Stomach (tissue), 9 donors: ENCODE data around the gene CYFIP1. TPM values are rescaled to one million over a fixed set of nuclear protein-coding genes. Genes with fewer than 3 reads are reported as not detected.
"Not testable (repeated sequence)": the region's sequence is repeated elsewhere in the genome, so short reads cannot be mapped to it uniquely, and the experiment has no call there.

Experiments
- DNase-seq, 2 donors: peaks; one replicate each; pipeline versions ENCODE4 v3.0.0 to v3.0.0-alpha.2; 2013 to 2019
- H3K27ac ChIP-seq, 5 donors: fragments of 200-600 bp in 4 of 5; sonication (generic) in 4 of 5; one replicate each; pipeline ENCODE4 v1.5.1; 2013 to 2019; ENCODE audit warnings: mild to moderate bottlenecking in 1 of 5, moderate library complexity in 1 of 5
- H3K27me3 ChIP-seq, 3 donors: fragments of 200-600 bp; sonication (generic); one replicate each; pipeline ENCODE4 v1.5.1; 2017 to 2019; ENCODE audit warnings: mixed run types in 1 of 3
- H3K36me3 ChIP-seq, 4 donors: fragments of 200-600 bp; sonication (generic); 1 replicate in 3 of 4; 2 replicates in 1 of 4; pipeline ENCODE4 v1.5.1; 2016 to 2019
- H3K4me1 ChIP-seq, 4 donors: fragments of 200-600 bp; sonication (generic); one replicate each; pipeline ENCODE4 v1.5.1; 2016 to 2019
- H3K4me3 ChIP-seq, 4 donors: fragments of 200-600 bp; sonication (generic) in 3 of 4; one replicate each; pipeline ENCODE4 v1.5.1; 2016 to 2019; ENCODE audit warnings: mild to moderate bottlenecking in 1 of 4
- H3K9me3 ChIP-seq, 4 donors: fragments of 200-600 bp; sonication (generic); one replicate each; pipeline ENCODE4 v1.5.1; 2016 to 2019
- CTCF ChIP-seq, 7 experiments: fragments of 450-650 bp in 4 of 7; fragments of 200-600 bp in 3 of 7; sonication (generic) in 3 of 7; IDR thresholded peaks; one replicate each; pipeline ENCODE4 v1.5.1; 2016 to 2019; ENCODE audit warnings: antibody characterized with exemption in 7 of 7, control low read depth in 2 of 7, mild to moderate bottlenecking in 1 of 7
- EP300 ChIP-seq: sonication (generic); formaldehyde crosslinking; IDR thresholded peaks from one replicate; pipeline ENCODE4 v1.6.1; 2017; ENCODE audit warnings: antibody characterized with exemption
- POLR2A ChIP-seq, 4 donors: fragments of 450-650 bp; IDR thresholded peaks; one replicate each; pipeline ENCODE4 v1.6.1; 2016; ENCODE audit warnings: antibody characterized with exemption in 4 of 4, control low read depth in 2 of 4, mild to moderate bottlenecking in 1 of 4, moderate library complexity in 1 of 4
- POLR2AphosphoS5 ChIP-seq, 3 donors: sonication (generic); formaldehyde crosslinking; IDR thresholded peaks; one replicate each; pipeline ENCODE4 v1.6.1; 2016; ENCODE audit warnings: antibody characterized with exemption in 3 of 3
- WGBS, 5 donors: extraction: QIAGEN DNeasy Blood & Tissue Kit in 3 of 5; methylation state at CpG; one replicate each; pipeline versions ENCODE4 v1.1.5 to v1.1.7; 2013 to 2018; 5-methylcytosine and 5-hydroxymethylcytosine counted together
- intact Hi-C: fragments of 100-400 bp; cut with DNase I; formaldehyde crosslinking; loops from one replicate; pipeline ENCODE4 v1.15.1; 2023; ENCODE audit warnings: low total_unique reads
- polyA plus RNA-seq, 3 donors: library from polyadenylated mRNA; stranded (reverse); fragments of 200-250 nt; gene quantifications; one replicate each; pipeline ENCODE4 v1.2.3, GENCODE V29; 2013
- total RNA-seq, 5 donors: library from RNA; depleted of rRNA; stranded (reverse); fragments of >200 nt; gene quantifications; one replicate each; pipeline versions ENCODE4 v1.1.0 to v1.2.3, GENCODE V29; 2014 to 2016
- donor health status: healthy with polysubstance abuse.
- donor health status: Bipolar disorder and iron deficiency.
- donor health status: healthy.

Gene CYFIP1
- total and polyA plus RNA-seq, 8 donors = 21.8 to 214 (median 61.6) TPM

GRCh38 chr15:23014394-23015000 lies 34.3 kb upstream of the CYFIP1 start:
- no peaks in the 10 kb centered on the region for H3K27me3 ChIP-seq
- TF ChIP-seq EP300 = no peak
- TF ChIP-seq CTCF (IDR thresholded peaks at IDR 0.05) = no peak
- no peak for TF ChIP-seq POLR2A (IDR thresholded peaks at IDR 0.05)
- no peak for TF ChIP-seq POLR2AphosphoS5 (IDR thresholded peaks at IDR 0.05)
- H3K9me3 ChIP-seq = no peaks in the 10 kb centered on the region
- DNase-seq = no peak
- no peak overlapping the region for H3K4me3 ChIP-seq
- intact Hi-C loops = no loop called here
- no peak overlapping the region for H3K27ac ChIP-seq
- H3K4me1 ChIP-seq = no peaks in the 10 kb centered on the region
- H3K36me3 ChIP-seq = peaks cover 37 to 100% (median 99%) of the 10 kb centered on the region in 4 donors
- WGBS, 5 donors = 94 to 100% (median 97%) methylated on average over 2 to 3 of the region's 3 CpGs

GRCh38 chr15:23013681-23014080 lies 33.5 kb upstream of the CYFIP1 start:
- no peaks in the 10 kb centered on the region for H3K9me3 ChIP-seq
- intact Hi-C loops = no loop called here
- H3K4me1 ChIP-seq = no peaks in the 10 kb centered on the region
- no peak overlapping the region for H3K4me3 ChIP-seq
- 87 to 97% (median 95%) methylated on average over 5 of the region's 5 CpGs for WGBS, 5 donors
- peaks cover 29 to 100% (median 99%) of the 10 kb centered on the region in 4 donors for H3K36me3 ChIP-seq
- TF ChIP-seq POLR2AphosphoS5 (IDR thresholded peaks at IDR 0.05) = no peak
- no peak for TF ChIP-seq EP300
- TF ChIP-seq CTCF (IDR thresholded peaks at IDR 0.05) = no peak
- no peak for TF ChIP-seq POLR2A (IDR thresholded peaks at IDR 0.05)
- no peak for DNase-seq
- H3K27me3 ChIP-seq = no peaks in the 10 kb centered on the region
- no peak overlapping the region for H3K27ac ChIP-seq

GRCh38 chr15:23012616-23013015 lies 32.4 kb upstream of the CYFIP1 start:
- H3K36me3 ChIP-seq = peaks cover 27 to 100% (median 99%) of the 10 kb centered on the region in 4 donors
- H3K27me3 ChIP-seq, H3K27ac ChIP-seq, H3K4me3 ChIP-seq, DNase-seq, intact Hi-C loops, H3K4me1 ChIP-seq, H3K9me3 ChIP-seq: not testable (repeated sequence)
- 93 to 99% (median 97%) methylated on average over 9 of the region's 9 CpGs for WGBS, 5 donors

- intact Hi-C loops = no loop called here
- Histone ChIP-seq H3K9me3 (no peaks in the 10 kb centered on the region), H3K27me3 (no peaks in the 10 kb centered on the region), H3K4me1 (no peaks in the 10 kb centered on the region), H3K27ac (no peak overlapping the region), H3K36me3 (peaks cover 55 to 97% (median 95%) of the 10 kb centered on the region in 4 donors), H3K4me3 (no peak overlapping the region)
- TF ChIP-seq POLR2AphosphoS5 (IDR thresholded peaks at IDR 0.05) (no peak), EP300 (no peak), POLR2A (IDR thresholded peaks at IDR 0.05) (no peak), CTCF (IDR thresholded peaks at IDR 0.05) (no peak)
- DNase-seq = no peak
- WGBS, 5 donors = 95 to 100% (median 98%) methylated on average over 5 of the region's 5 CpGs
These were observed 23.6 kb upstream of the CYFIP1 start for GRCh38 chr15:23003736-23004135.

GRCh38 chr15:23002920-23003319 lies 22.8 kb upstream of the CYFIP1 start:
- no peaks in the 10 kb centered on the region for H3K27me3 ChIP-seq
- H3K9me3 ChIP-seq = no peaks in the 10 kb centered on the region
- no peaks in the 10 kb centered on the region for H3K4me1 ChIP-seq
- no peak overlapping the region for H3K27ac ChIP-seq
- intact Hi-C loops = no loop called here
- WGBS, 5 donors = 38 to 59% (median 48%) methylated on average over 2 of the region's 2 CpGs
- DNase-seq = no peak
- TF ChIP-seq EP300 (no peak), POLR2AphosphoS5 (IDR thresholded peaks at IDR 0.05) (no peak), CTCF (IDR thresholded peaks at IDR 0.05) (no peak), POLR2A (IDR thresholded peaks at IDR 0.05) (no peak)
- H3K4me3 ChIP-seq = no peak overlapping the region
- peaks cover 50 to 97% (median 95%) of the 10 kb centered on the region in 4 donors for H3K36me3 ChIP-seq
